ENCODE data around the gene STX8.

STX8 gene

DNA sequence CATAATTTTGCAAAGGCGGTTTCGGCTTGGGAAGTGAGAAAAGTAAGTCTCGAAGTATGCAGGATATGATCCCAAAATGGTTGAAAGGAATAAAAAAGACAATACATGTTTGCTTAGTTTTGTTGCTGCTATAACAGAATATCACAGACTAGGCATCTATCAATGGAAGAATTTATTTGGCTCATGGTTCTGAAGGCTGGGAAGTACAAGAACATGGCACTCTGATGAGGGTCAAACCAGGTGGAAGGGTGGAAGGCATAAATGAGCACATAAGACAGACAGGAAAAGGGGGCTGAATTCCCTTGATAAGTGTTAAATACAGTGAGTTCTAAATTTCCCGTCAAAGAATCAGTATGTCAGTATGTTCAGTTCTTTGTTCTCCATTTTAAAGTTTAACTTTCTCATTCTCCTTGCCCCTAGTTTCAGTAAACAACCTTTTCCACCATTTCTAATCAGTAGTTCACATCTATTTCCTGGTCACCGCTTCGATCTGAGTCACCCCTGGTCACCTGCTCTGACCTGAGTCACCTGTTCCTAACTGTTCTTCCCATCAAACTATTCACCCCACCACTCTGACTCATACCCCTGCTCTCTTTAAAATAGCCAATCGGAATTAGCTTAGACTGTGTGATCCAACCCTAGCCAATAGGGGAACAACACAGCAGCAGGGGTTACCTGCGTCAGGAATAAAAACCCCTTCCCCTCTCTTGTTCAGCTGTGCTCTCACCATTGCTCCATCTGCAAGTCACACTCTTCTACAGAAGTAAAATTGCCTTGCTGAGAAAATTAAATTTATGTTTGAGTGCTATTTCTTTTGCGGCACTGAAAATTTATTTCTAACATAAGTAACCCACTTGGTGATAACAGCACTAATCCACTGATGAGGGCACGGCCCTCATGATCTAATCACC, 240.8 kb downstream of the STX8 start:
- no peak for DNase-seq

GRCh38 chr17:9332132-9332494, 243.5 kb downstream of the STX8 start:
- peak; percentile 40 for DNase-seq

- DNase-seq, result no peak
Measured at GRCh38 chr17:9331279-9332131, 244.1 kb downstream of the STX8 start.

GRCh38 chr17:9330611-9331271, 244.9 kb downstream of the STX8 start:
- no peak for DNase-seq

- DNase-seq, result no peak
Measured at GRCh38 chr17:9330141-9330540, 245.5 kb downstream of the STX8 start.

GRCh38 chr17:9329251-9329921, 246.2 kb downstream of the STX8 start:
- DNase-seq, result no peak

DNA sequence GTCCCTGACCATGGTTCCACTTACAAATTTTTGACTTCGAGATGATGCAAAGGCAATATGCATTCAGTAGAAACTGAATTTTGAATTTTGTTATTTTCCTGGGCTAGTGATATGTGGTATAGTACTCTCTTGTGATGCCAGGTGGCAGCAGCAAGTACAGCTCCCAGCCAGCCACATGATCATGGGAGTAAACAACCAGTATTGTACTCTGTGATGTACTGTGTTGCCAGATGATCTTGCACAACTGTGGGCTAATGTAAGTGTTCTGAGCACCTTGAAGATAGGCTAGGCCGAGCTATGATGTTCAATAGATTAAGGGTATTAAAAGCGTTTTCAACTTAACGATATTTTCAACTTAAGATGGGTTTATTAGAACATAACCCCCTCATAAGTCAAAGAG, 250.8 kb downstream of the STX8 start:
- no peak for DNase-seq

DNA sequence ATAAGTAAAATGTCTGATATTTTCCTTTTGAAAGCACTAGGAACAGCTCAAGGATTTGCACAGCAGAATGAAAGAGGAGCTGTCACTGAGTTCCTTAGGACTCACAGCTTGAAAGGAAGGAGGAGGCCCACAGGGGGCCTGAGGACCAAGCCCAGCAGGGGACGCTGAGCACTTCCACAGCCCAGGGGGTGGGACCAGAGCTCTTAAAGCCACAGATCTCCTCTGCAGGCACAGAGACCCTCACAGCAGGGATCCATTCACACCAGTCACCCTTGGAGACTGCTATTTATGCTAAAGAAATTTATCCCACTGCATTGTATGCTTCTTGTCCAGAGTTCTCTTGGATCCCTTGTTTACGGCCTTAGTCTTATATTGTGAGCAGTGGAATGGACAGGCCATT, 253.3 kb downstream of the STX8 start:
- no peak for DNase-seq

DNA sequence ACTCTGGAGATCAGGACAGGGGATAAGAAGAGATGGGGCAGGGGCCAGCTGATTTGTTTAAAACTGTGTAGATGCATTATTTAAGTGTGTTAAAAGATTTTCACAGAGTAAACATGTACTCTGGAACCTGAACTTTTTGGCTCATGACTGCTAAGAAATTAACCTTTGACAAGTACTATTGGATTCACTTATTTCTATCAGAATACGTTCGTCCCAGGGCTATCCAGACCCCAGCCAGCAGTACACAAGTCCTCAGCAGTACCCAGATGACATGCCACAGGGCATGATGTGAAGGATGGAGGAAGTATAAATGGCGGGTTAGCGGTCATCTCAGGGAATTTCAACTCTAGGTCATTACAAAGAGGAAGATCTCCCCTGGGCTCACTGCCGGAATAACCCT, 253.7 kb downstream of the STX8 start:
- DNase-seq, result no peak

DNA sequence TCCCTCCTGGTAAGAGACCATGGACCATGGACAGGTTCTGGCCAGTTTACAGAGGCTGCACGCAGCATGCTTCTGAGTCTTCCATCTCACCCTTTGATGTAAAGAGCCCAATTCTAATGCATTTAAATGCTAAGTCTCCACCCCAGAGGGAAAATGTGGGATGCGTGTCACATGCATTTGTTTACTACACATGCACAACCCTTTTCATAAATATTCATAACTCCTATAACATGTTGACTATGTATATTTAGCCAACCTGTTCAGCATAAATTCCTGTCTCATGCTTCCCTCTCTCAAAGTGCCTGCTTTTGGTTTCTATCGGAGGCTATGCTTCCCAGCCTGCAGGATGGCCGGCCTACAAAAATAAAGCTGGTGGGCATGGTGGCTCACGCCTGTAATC, 260.3 kb downstream of the STX8 start:
- no peak for DNase-seq

DNA sequence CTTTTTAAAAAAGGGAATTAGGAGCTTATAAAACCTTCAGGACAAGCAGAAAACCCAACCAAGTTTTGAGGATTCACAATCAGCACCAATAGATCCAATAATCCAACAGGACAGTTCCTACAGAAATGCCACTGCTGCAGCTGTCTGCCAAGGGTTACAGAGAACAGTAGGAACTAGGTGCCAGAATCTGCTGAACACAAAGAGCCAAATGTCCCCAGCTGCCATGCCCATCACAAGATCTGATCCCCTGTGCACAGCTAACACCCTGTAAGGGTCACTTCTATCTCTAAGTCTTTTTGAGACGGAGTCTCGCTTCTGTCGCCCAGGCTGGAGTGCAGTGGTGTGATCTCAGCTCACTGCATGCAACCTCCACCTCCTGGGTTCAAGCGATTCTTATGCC, 262.3 kb downstream of the STX8 start:
- DNase-seq, result no peak

GRCh38 chr17:9309216-9309615, 266.4 kb downstream of the STX8 start:
- DNase-seq, result no peak

DNA sequence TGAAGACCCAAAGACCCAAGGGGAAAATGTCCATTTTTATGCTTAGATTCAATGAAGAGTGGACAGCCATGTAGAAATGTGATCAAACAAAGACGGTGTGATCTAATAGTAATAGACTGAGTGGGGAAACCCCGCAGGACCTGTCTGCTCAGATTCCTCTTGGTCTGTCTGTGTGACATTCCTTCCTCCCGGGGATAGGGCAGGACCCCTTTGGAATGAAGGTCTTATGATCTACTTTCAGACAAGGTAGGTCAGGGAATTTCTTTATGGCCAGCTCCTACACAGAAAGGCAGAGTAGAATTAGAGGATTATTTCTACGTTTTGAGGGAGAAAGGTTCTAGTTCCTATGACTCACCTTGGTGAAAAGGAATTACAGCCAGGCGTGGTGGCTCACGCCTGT, 267.6 kb downstream of the STX8 start:
- DNase-seq, result no peak

DNA sequence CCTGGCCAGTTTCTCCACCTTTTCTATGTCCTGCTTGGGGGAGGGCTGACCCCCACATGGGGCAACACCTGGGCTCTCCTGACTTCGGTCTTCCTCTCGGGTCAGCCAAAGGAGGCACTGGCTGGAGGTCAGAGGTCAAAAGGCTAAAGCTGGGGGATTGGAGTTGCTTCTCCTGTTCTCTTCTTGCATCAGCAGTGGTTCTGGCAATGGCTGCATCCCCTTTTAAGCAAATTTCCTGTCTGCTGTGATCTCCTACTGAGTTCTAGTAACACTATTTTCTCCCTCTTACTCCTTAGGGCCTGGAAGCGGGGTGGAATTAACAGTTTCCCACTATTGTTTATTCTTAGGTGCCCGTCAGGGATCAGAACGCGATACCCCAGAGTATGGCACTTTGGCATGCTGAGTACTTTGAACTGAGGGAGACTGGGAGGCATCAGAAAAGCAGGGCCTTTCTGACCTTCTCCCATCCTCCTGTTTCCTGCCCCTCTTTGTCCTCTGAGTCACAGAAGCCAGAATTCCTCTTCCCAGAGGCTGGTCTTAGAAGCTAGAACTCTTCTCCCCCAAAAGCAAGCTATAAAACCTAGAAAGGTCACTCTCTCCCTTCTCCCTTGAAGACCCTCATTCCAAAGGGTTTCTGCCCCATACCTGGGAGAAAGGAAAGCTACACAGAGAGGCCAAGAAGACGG, 268.2 kb downstream of the STX8 start:
- DNase-seq, result peak; percentile 56

DNA sequence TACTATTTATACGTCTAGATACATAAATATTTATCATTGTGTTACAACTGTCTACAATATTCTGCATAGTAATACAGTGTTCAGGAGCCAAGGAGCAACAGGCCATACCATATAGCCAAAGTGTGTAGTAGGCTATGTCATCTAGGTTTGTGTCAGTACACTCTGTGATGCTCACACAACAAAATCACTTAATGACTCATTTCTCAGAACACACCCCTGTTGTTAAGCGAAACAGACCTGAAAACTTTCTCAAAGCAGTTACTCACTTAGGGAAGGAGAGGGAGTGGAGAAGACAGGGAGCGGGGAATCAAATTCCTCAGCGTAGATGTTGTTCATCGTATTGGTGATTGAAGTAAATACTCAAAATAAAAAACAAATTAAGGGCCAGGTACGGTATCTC, 269.5 kb downstream of the STX8 start:
- no peak for DNase-seq

- no peak for DNase-seq
Measured at GRCh38 chr17:9299695-9300094, 275.9 kb downstream of the STX8 start.

DNA sequence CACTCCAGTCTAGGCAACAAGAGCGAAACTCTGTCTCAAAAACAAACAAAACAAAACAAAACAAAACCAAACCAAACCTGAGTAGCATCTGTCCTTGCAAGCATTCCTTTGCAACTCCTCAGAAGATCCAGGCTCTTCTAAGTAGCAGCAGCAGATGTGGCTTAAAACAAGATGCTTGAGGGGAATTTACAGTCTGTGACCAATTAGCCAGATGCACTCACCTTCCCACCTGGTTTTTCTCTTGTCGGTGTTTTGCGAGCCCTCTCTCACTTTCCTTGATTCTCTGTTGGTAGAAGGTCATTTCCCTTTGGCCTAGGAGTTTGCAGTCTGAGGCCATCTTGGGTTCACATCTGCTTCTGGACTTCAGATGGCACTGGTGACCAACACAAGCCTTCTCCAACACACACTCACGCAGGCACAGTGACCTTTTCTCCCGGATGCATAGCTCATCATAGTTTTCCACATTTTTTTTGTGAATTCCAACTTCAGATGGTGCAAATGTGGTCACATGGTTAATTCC, 276.8 kb downstream of the STX8 start:
- peak; percentile 9 for DNase-seq

- no peak for DNase-seq
Measured at GRCh38 chr17:9298135-9298534, 277.5 kb downstream of the STX8 start.

DNA sequence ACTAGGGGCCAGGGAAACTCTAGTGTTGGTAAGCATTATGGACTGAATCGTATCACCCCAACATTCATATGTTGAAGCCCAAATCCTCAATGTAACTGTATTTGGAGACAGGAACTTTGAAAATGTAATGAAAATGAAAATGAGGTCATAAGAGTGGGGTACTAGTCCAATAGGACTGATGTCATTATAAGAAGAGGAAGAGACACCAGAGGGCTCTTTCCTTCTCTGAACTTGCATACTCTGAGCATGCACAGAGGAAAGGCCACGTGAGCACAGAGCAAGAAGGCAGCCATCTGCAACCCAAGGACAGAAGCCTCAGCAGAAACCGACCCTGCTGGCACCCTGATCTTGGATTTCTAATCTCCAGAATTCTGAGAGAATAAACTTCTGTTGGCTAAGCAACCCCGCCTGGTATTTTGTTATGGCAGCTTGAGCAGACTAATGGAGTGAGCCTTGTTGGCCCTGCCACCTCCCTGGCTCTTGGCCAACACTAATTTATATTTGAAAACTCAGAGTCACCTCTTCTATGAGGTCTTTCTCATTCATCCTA, 280.9 kb downstream of the STX8 start:
- no peak for DNase-seq

DNA sequence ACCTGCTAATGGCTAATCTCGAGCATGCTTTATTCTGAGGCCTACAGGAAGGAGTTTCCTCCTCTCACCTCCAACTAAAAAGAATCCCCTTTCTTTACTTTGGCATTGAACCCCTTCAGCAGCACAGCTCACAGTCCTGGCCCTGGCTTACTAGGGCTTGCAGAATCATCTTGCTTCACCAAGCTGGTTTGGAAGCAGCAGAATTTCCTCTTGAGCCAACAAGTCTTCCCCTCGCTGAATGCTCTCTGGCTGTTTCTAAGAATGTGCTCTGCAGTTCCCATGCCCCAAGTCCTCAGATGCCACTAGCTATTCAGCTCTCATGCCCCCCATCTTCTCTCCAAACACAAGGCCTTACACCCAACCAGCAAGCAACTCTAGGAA, 283.1 kb downstream of the STX8 start:
- DNase-seq, result no peak

DNA sequence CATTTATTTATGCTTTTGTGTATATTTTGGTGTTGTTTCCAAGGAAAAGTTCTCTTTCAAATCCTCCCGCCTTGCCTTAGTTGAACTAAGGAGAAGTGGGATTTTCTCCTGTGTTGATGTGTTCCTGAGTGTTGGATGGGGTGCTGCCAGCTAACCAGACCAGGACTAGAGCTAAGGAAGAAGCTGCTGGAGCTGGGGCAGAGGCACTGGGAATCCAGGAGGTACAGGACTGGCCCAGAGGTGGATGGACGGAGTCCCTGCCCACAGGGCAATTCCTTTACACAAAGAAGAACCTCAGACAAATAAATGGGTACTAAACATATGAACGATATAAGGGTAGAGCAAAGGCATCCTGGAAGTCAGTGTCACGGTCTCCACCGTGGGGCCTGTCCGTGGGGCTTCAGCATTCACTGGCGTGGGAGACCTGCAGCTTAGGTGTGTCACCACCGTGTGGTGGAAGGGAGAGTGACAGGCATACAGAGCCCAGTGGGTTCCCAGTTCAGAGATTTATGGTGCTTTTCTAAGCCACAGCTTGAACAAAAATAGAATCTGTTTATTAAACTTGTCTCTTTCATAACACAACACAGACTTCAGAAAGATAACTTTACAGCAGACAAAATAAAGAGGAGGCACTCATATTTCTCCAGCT, 283.6 kb downstream of the STX8 start:
- DNase-seq, result peak; percentile 15

Data from fibroblast of skin of abdomen (primary cell).